ENCODE data around the gene CD86. TPM values are rescaled to one million over a fixed set of nuclear protein-coding genes. Genes with fewer than 3 reads are reported as not detected.

The CD86 gene
- total and polyA plus RNA-seq, 2 of the 8 experiments (the other 6 are each of a cell fraction or from before 2014, with no cell fraction given), result 0.12 to 0.30 TPM

GRCh38 chr3:122014741-122015140 lies 40.4 kb upstream of the CD86 start (continued):
- no peak for TF ChIP-seq GTF2F1 (IDR thresholded peaks at IDR 0.05; ENCODE audit: borderline replicate concordance, low read depth, low read length)
